CD4-positive, alpha-beta T cell (primary cell): ENCODE results near the gene AGBL4. TPM values are rescaled to one million over a fixed set of nuclear protein-coding genes. Genes with fewer than 3 reads are reported as not detected.

ENCODE experiments used
- ATAC-seq: fragments of 200-7000 bp; cut with Tn5 transposase; one replicate; pipeline ENCODE4 v1.10.0; 2022; ENCODE audit warnings: mild to moderate bottlenecking; ENCODE audit not compliant: poor library complexity
- CTCF ChIA-PET: fragments of 350-600 bp; sonication (Branson Sonifier 250); formaldehyde crosslinking; loops from one replicate; lab custom pipeline; 2021; ENCODE audit warnings: antibody characterized with exemption, inconsistent platforms; lab: Charles Lee
- POLR2A ChIA-PET: fragments of 350-600 bp; sonication (Branson Sonifier 250); formaldehyde crosslinking; loops from one replicate; lab custom pipeline; 2021; ENCODE audit warnings: antibody characterized with exemption, inconsistent platforms; lab: Charles Lee
- DNase-seq, 14 experiments: peaks; one replicate each; pipeline ENCODE4 v3.0.0-alpha.2; 2013 to 2020; ENCODE audit warnings: mixed read lengths in 2 of 14
- H3K27ac ChIP-seq, 2 donors: one replicate each; pipeline versions ENCODE4 v1.5.1 to v1.7.0; 2013; ENCODE audit warnings: low read length in 2 of 2, low read depth in 1 of 2, mild to moderate bottlenecking in 1 of 2
- H3K27me3 ChIP-seq, 2 experiments: 1 replicate in 1 of 2; 2 replicates in 1 of 2; pipeline versions ENCODE4 v1.6.1 to v1.7.0; 2013; ENCODE audit warnings: low read length in 2 of 2, control low read depth in 1 of 2, mild to moderate bottlenecking in 1 of 2, moderate library complexity in 1 of 2; ENCODE audit not compliant: insufficient read depth in 2 of 2, control insufficient read depth in 1 of 2
- H3K36me3 ChIP-seq: one replicate; pipeline ENCODE4 v1.6.1; 2013; ENCODE audit warnings: low read length, control low read depth; ENCODE audit not compliant: insufficient read depth
- H3K4me1 ChIP-seq: one replicate; pipeline ENCODE4 v1.6.1; 2013; ENCODE audit warnings: low read length, control low read depth; ENCODE audit not compliant: insufficient read depth
- H3K4me3 ChIP-seq: one replicate; pipeline ENCODE4 v1.5.1; 2013; ENCODE audit warnings: mild to moderate bottlenecking, low read length, moderate library complexity
- H3K9me3 ChIP-seq, 2 experiments: 1 replicate in 1 of 2; 2 replicates in 1 of 2; pipeline versions ENCODE4 v1.6.1 to v1.7.0; 2013; ENCODE audit warnings: low read length in 2 of 2, mild to moderate bottlenecking in 2 of 2, control low read depth in 1 of 2, moderate library complexity in 1 of 2; ENCODE audit not compliant: control insufficient read depth in 1 of 2, insufficient read depth in 1 of 2
- H3K27ac Mint-ChIP-seq: one replicate; pipeline ENCODE4 v1.8.0; 2020; ENCODE audit warnings: mixed read lengths
- H3K27me3 Mint-ChIP-seq: one replicate; pipeline ENCODE4 v1.8.0; 2021; ENCODE audit warnings: mixed read lengths
- H3K36me3 Mint-ChIP-seq: one replicate; pipeline ENCODE4 v1.8.0; 2021; ENCODE audit warnings: low read depth, mixed read lengths
- H3K4me1 Mint-ChIP-seq: one replicate; pipeline ENCODE4 v1.8.0; 2021; ENCODE audit warnings: low read depth, mixed read lengths
- H3K4me3 Mint-ChIP-seq: one replicate; pipeline ENCODE4 v1.8.0; 2020; ENCODE audit warnings: mild to moderate bottlenecking, mixed read lengths
- H3K9me3 Mint-ChIP-seq: one replicate; pipeline ENCODE4 v1.8.0; 2020; ENCODE audit warnings: mixed read lengths
- intact Hi-C, 2 experiments: fragments of 100-400 bp; cut with DNase I in 1 of 2; cut with micrococcal nuclease in 1 of 2; formaldehyde crosslinking; loops; one replicate each; pipeline versions ENCODE4 v1.15.1 to v1.9.0; 2023 to 2025; cut with DNase I, micrococcal nuclease
- total RNA-seq, 174 experiments: library from RNA in 2 of 174; stranded (reverse) in 2 of 174; gene quantifications; one replicate each; pipeline ENCODE4 v1.2.3 and lab custom pipeline; 2021 to 2026
- TF ChIP-seq, protein P1 (sequence below): fragments of 200-600 bp; IDR thresholded peaks from one replicate; pipeline ENCODE4 v1.8.0; 2022; ENCODE audit warnings: antibody characterized with exemption, mild to moderate bottlenecking

The AGBL4 gene
- total RNA-seq, 2 experiments from 2014 or later: 0.11 TPM; not detected in 1

DNA sequence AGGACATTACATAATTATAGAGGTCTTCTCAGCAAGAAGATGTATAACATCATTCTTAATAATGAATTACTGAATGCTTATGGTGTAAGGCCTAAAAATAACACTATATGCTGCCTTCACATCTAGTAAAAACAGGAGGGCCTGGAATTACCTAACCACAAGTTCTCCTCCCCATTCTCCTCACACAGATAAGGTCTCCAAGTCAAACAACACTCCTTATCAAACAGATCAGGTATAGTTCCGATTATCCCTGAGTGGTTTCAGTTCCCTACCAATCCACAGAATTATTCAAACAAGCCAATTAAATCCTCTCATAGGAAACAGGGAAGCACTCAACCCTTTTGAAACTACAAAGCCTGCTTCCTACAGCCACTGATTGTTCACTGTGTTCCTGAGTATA is 4.0 kb upstream of the AGBL4 start:
- peaks cover 24% of the 10 kb centered on the region for H3K27me3 Mint-ChIP-seq
- H3K4me3 Mint-ChIP-seq: no peak overlapping the region
- TF ChIP-seq, protein P1, sequence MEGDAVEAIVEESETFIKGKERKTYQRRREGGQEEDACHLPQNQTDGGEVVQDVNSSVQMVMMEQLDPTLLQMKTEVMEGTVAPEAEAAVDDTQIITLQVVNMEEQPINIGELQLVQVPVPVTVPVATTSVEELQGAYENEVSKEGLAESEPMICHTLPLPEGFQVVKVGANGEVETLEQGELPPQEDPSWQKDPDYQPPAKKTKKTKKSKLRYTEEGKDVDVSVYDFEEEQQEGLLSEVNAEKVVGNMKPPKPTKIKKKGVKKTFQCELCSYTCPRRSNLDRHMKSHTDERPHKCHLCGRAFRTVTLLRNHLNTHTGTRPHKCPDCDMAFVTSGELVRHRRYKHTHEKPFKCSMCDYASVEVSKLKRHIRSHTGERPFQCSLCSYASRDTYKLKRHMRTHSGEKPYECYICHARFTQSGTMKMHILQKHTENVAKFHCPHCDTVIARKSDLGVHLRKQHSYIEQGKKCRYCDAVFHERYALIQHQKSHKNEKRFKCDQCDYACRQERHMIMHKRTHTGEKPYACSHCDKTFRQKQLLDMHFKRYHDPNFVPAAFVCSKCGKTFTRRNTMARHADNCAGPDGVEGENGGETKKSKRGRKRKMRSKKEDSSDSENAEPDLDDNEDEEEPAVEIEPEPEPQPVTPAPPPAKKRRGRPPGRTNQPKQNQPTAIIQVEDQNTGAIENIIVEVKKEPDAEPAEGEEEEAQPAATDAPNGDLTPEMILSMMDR: no peak
- no peak for DNase-seq
- no peaks in the 10 kb centered on the region for H3K9me3 Mint-ChIP-seq
- Histone ChIP-seq H3K4me3 (no peak overlapping the region), H3K27ac (no peak overlapping the region), H3K4me1 (no peaks in the 10 kb centered on the region), H3K27me3 (peaks cover 7 to 10% of the 10 kb centered on the region in 2 experiments), H3K9me3 (peaks cover 0 to 12% of the 10 kb centered on the region in 2 experiments), H3K36me3 (no peaks in the 10 kb centered on the region)
- POLR2A ChIA-PET: no interaction called here
- ATAC-seq: no peak
- intact Hi-C loops: no loop called here
- peaks cover 4% of the 10 kb centered on the region for H3K4me1 Mint-ChIP-seq
- H3K27ac Mint-ChIP-seq: no peak overlapping the region
- no peaks in the 10 kb centered on the region for H3K36me3 Mint-ChIP-seq
- CTCF ChIA-PET: no interaction called here

DNA sequence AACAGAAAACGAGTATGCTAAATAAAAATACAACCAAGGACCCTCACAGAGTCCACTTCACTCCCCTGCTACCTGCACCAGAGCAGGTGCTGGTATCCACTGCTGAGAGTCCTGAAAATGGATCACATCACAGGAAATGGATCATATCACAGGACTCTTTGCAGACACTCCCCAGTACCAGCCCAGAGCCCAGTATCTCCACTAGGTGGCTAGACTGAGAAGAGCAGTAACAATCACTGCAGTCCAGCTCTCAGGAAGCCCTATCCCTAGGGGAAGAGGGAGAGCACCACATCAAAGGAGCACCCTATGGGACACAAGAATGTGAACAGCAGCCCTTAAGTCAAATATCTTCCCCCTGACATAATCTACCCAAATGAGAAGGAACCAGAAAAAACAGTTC is 28.0 kb downstream of the AGBL4 start:
- DNase-seq (no peak), ATAC-seq (no peak)
- POLR2A ChIA-PET: no interaction called here
- Mint-ChIP-seq H3K27me3 (no peaks in the 10 kb centered on the region), H3K9me3 (peaks cover 18% of the 10 kb centered on the region), H3K4me1 (no peaks in the 10 kb centered on the region), H3K4me3 (no peak overlapping the region), H3K36me3 (no peaks in the 10 kb centered on the region), H3K27ac (no peak overlapping the region)
- intact Hi-C loops: no loop called here
- Histone ChIP-seq H3K36me3 (no peaks in the 10 kb centered on the region), H3K9me3 (peaks cover 9 to 11% of the 10 kb centered on the region in 2 experiments), H3K27ac (no peak overlapping the region), H3K4me3 (no peak overlapping the region), H3K27me3 (peaks cover 0 to 2% of the 10 kb centered on the region in 2 experiments), H3K4me1 (no peaks in the 10 kb centered on the region)
- CTCF ChIA-PET: no interaction called here
- TF ChIP-seq, protein P1: no peak

DNA sequence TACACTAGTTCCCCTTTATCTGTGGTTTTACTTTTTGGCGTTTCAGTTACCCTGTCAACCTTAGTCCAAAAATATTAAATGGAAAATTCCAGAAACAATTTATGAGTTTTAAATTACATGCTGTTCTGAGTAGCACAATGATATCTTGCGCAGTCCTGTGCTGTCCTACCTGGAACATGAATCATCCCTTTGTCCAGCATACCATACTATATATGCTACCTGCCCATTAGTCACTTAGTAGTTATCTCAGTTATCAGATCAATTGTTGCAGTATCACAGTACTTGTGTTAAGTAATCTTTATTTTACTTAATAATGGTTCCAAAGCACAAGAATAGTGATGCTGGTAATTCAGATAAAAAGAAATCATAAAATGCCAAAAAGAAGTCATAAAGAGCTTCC is 52.7 kb downstream of the AGBL4 start:
- TF ChIP-seq, protein P1: no peak
- intact Hi-C loops: no loop called here
- Histone ChIP-seq H3K36me3 (no peaks in the 10 kb centered on the region), H3K27me3 (no peaks in the 10 kb centered on the region), H3K27ac (no peak overlapping the region), H3K9me3 (no peaks in the 10 kb centered on the region), H3K4me3 (no peak overlapping the region), H3K4me1 (no peaks in the 10 kb centered on the region)
- ChIA-PET POLR2A (no interaction called here), CTCF (no interaction called here)
- Mint-ChIP-seq H3K4me1 (no peaks in the 10 kb centered on the region), H3K4me3 (no peak overlapping the region), H3K9me3 (peaks cover 2% of the 10 kb centered on the region), H3K27ac (no peak overlapping the region), H3K27me3 (no peaks in the 10 kb centered on the region), H3K36me3 (no peaks in the 10 kb centered on the region)
- no peak for ATAC-seq
- DNase-seq: no peak
